K562 (cell line): ENCODE data around the gene KIN. TPM values are rescaled to one million over a fixed set of nuclear protein-coding genes. Genes with fewer than 3 reads are reported as not detected.
A peak's percentile ranks its signal among the peaks of the same experiment; 100 is the strongest.

Experiments
- ARID1B ChIP-seq: fragments of 450-650 bp; IDR thresholded peaks from 2 replicates; pipeline ENCODE4 v1.6.1; 2016; ENCODE audit warnings: antibody characterized with exemption, mild to moderate bottlenecking, inconsistent platforms
- BRD4 ChIP-seq: fragments of 200-600 bp; sonication (generic); IDR thresholded peaks from 2 replicates; pipeline ENCODE4 v1.6.1; 2017; ENCODE audit warnings: inconsistent platforms
- BRF2 ChIP-seq: IDR thresholded peaks from 3 replicates; pipeline ENCODE4 v1.6.1; 2011; ENCODE audit warnings: borderline replicate concordance, mild to moderate bottlenecking; ENCODE audit not compliant: insufficient read length, insufficient read depth
- CBFB ChIP-seq: sonication (generic); formaldehyde crosslinking; IDR thresholded peaks from 2 replicates; pipeline ENCODE4 v1.4.0; 2020; ENCODE audit warnings: mild to moderate bottlenecking, missing genetic modification reagents
- CBX3 ChIP-seq, 2 experiments: IDR thresholded peaks; 1 replicate in 1 of 2; 2 replicates in 1 of 2; pipeline ENCODE4 v1.6.1; 2012; ENCODE audit warnings: inconsistent platforms in 2 of 2, low read length in 2 of 2, borderline replicate concordance in 1 of 2, control low read depth in 1 of 2
- CLOCK ChIP-seq: fragments of 250-450 bp; sonication (Bioruptor Pico); IDR thresholded peaks from 2 replicates; pipeline ENCODE4 v1.4.0; 2020; ENCODE audit warnings: mild to moderate bottlenecking, moderate library complexity, borderline replicate concordance
- DDX20 ChIP-seq: fragments of 450-650 bp; IDR thresholded peaks from 2 replicates; pipeline ENCODE4 v1.6.1; 2016; ENCODE audit warnings: missing genetic modification characterization, low read depth, mild to moderate bottlenecking, missing compliant biosample characterization, moderate library complexity
- FOXM1 ChIP-seq, 2 experiments: fragments of 450-650 bp in 1 of 2; sonication (generic) in 1 of 2; formaldehyde crosslinking in 1 of 2; IDR thresholded peaks; 2 replicates each; pipeline versions ENCODE4 v1.6.1 to v1.9.0; 2017 to 2022; ENCODE audit warnings: low read depth in 2 of 2, mild to moderate bottlenecking in 2 of 2, missing genetic modification reagents in 1 of 2, moderate library complexity in 1 of 2
- MAZ ChIP-seq, 2 experiments: fragments of 450-650 bp in 1 of 2; sonication (generic) in 1 of 2; formaldehyde crosslinking; IDR thresholded peaks in 1 of 2; conservative IDR thresholded peaks in 1 of 2; 2 replicates each; pipeline versions ENCODE4 v1.4.0 to v1.5.0; 2020; ENCODE audit warnings: mild to moderate bottlenecking in 1 of 2, missing genetic modification reagents in 1 of 2
- MIER1 ChIP-seq: fragments of 450-650 bp; IDR thresholded peaks from 2 replicates; pipeline ENCODE4 v1.6.1; 2016; ENCODE audit warnings: antibody characterized with exemption, mild to moderate bottlenecking, low read depth
- NFYB ChIP-seq: IDR thresholded peaks from 2 replicates; pipeline ENCODE4 v1.6.1; 2011; ENCODE audit warnings: mild to moderate bottlenecking, moderate library complexity; ENCODE audit not compliant: insufficient read length; ENCODE audit errors: extremely low read depth
- POLR2B ChIP-seq: fragments of 450-650 bp; IDR thresholded peaks from 2 replicates; pipeline ENCODE4 v1.6.1; 2018; ENCODE audit warnings: low read depth; ENCODE audit not compliant: partially characterized antibody
- SRSF9 ChIP-seq: fragments of 200-400 bp; formaldehyde crosslinking; IDR thresholded peaks from 2 replicates; pipeline ENCODE4 v1.6.1; 2017; ENCODE audit warnings: low read depth, low read length, borderline replicate concordance
- USF2 ChIP-seq: sonication (generic); formaldehyde crosslinking; IDR thresholded peaks from 2 replicates; pipeline ENCODE4 v1.5.0; 2020; ENCODE audit warnings: missing genetic modification reagents
- ZBTB8A ChIP-seq: fragments of 450-650 bp; IDR thresholded peaks from 2 replicates; pipeline ENCODE4 v1.6.1; 2018; ENCODE audit warnings: mild to moderate bottlenecking, moderate library complexity; ENCODE audit not compliant: partially characterized antibody
- ZC3H4 ChIP-seq: sonication (generic); formaldehyde crosslinking; IDR thresholded peaks from 2 replicates; pipeline ENCODE4 v1.9.0; 2021; ENCODE audit warnings: missing genetic modification reagents, borderline replicate concordance
- ZFP30 ChIP-seq: fragments of 250-450 bp; sonication (Bioruptor Pico); IDR thresholded peaks from 2 replicates; pipeline ENCODE4 v1.8.0; 2022; ENCODE audit warnings: moderate library complexity, mild to moderate bottlenecking, inconsistent platforms, borderline replicate concordance
- ZNF212 ChIP-seq: fragments of 450-650 bp; formaldehyde crosslinking; IDR thresholded peaks from 2 replicates; pipeline ENCODE4 v1.4.0; 2020; ENCODE audit warnings: mild to moderate bottlenecking
- ZNF589 ChIP-seq: fragments of 200-800 bp; sonication (Bioruptor generic); IDR thresholded peaks from 2 replicates; pipeline ENCODE4 v1.6.1; 2016; ENCODE audit warnings: low read depth, missing genetic modification characterization, missing compliant biosample characterization
- polyA plus RNA-seq, 8 experiments: library from polyadenylated mRNA; depleted of rRNA in 4 of 8; stranded (reverse) in 5 of 8; unstranded in 3 of 8; fragments of >200 nt; fragmentation: Nextera tagmentation in 2 of 8; fragmentation: Illumina TruSeq in 1 of 8; extraction: Ambion mirVana in 2 of 8; extraction: Trizol in 1 of 8; gene quantifications; 2 replicates each; pipeline versions ENCODE4 v1.2.1 to v1.2.3, GENCODE V29; 2011 to 2014; ENCODE audit warnings: inconsistent platforms in 1 of 8, missing spikeins in 1 of 8
- total RNA-seq, 7 experiments: library from RNA; depleted of rRNA in 6 of 7; stranded (reverse); fragments of >200 nt in 6 of 7; fragmentation: Illumina TruSeq in 2 of 7; extraction: Trizol in 2 of 7; gene quantifications; 2 replicates each; pipeline versions ENCODE4 v1.2.1 to v1.2.3, GENCODE V29; 2011 to 2021; ENCODE audit warnings: low replicate concordance in 1 of 7
- TF ChIP-seq, protein P1 (sequence below): fragments of 250-450 bp; sonication (Bioruptor Pico); IDR thresholded peaks from 2 replicates; pipeline ENCODE4 v1.5.0; 2021

Gene KIN
- total and polyA plus RNA-seq, 9 of the 15 experiments (the other 6 are each of a cell fraction or from before 2014, with no cell fraction given) = 11.7 to 35.6 (median 16.0) TPM

DNA sequence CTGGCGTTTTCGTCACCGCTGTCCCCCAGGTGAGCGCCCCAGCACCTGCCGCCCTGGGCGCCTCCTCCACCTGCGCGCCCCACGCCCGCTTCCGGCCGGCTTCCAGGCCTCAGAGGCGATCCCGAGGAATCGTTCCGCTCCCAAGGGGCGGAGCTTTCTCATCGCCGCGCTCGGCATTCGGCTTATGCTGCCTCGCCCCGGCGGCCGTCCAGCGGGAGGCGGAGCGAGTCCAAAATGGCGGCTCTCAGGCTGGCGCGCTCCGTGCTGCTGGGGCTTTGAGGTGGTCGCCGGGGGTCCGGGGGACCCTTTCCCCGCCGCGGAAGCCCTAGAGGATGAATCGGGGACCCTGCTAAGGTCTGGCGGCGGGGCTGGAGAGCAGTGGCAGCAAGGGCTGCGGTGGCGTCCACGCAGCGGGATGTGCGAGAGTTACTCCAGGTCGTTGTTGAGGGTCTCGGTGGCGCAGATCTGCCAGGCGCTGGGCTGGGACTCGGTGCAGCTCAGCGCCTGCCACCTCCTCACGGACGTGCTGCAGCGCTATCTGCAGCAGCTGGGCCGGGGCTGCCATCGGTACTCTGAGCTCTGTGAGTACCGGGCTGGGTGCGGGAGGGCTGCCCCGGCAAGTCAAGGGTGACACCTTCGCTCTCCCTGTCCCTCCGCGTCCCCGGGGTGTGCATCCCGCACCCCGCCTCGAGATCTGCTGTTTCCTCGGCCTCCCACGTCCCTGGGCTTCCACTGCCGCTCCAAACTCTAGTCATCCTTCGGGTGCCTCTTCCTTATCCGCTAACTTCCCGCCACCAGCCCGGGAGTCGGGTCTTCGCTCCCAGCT lies 30.7 kb upstream of the KIN start, which contains the start of gene TAF3 (continued):
- TF ChIP-seq MAZ (CRISPR knock-in tag; conservative IDR thresholded peaks at IDR 0.05 in 1 of 2, IDR thresholded peaks at IDR 0.05 in 1 of 2) (peak; percentile 81 to 87), SRSF9 (no peak), FOXM1 (IDR thresholded peaks at IDR 0.05; ENCODE audit: low read depth) (no peak), FOXM1 (CRISPR knock-in tag; IDR thresholded peaks at IDR 0.05; ENCODE audit: low read depth) (no peak), CLOCK (CRISPR knock-in tag) (no peak), DDX20 (tag) (no peak), CBX3 (IDR thresholded peaks at IDR 0.05; ENCODE audit: borderline replicate concordance in 1 of 2, low read length in 2 of 2) (peak in 1 of 2 experiments; percentile 24; a peak in 1 of 3 replicates), BRD4 (no peak), POLR2B (peak; percentile 92), ZNF212 (no peak), USF2 (no peak), CBFB (CRISPR knock-in tag) (no peak), ARID1B (peak; percentile 48; the same call in 1 of the 2 replicates), NFYB (no peak), BRF2 (no peak), ZFP30 (CRISPR knock-in tag) (no peak), MIER1 (no peak), ZC3H4 (CRISPR knock-in tag) (no peak), ZBTB8A (no peak), ZNF589 (no peak)
- TF ChIP-seq, protein P1, sequence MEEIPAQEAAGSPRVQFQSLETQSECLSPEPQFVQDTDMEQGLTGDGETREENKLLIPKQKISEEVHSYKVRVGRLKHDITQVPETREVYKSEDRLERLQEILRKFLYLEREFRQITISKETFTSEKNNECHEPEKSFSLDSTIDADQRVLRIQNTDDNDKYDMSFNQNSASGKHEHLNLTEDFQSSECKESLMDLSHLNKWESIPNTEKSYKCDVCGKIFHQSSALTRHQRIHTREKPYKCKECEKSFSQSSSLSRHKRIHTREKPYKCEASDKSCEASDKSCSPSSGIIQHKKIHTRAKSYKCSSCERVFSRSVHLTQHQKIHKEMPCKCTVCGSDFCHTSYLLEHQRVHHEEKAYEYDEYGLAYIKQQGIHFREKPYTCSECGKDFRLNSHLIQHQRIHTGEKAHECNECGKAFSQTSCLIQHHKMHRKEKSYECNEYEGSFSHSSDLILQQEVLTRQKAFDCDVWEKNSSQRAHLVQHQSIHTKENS (CRISPR knock-in tag) = no peak
